T1000 (cell line): Measurements from ENCODE around the gene ACAP2.
"Not testable (repeated sequence)": the region's sequence is repeated elsewhere in the genome, so short reads cannot be mapped to it uniquely, and the experiment has no call there.

Experiments
- DNase-seq: peaks from one replicate; lab custom pipeline; 2025; ENCODE audit warnings: mixed read lengths; lab: John Stamatoyannopoulos, UW

The ACAP2 gene

GRCh38 chr3:195385526-195385925 is 57.3 kb downstream of the ACAP2 start:
- DNase-seq: no peak

GRCh38 chr3:195384952-195385351 is 57.9 kb downstream of the ACAP2 start:
- no peak for DNase-seq

- no peak for DNase-seq
These were observed 70.6 kb downstream of the ACAP2 start for GRCh38 chr3:195372220-195372619.

GRCh38 chr3:195366200-195366925 is 76.5 kb downstream of the ACAP2 start:
- no peak for DNase-seq

GRCh38 chr3:195365371-195365770 is 77.4 kb downstream of the ACAP2 start:
- no peak for DNase-seq

GRCh38 chr3:195357797-195358196 is 85.0 kb downstream of the ACAP2 start:
- DNase-seq: not testable (repeated sequence)

GRCh38 chr3:195356151-195357086 is 86.4 kb downstream of the ACAP2 start:
- DNase-seq: no peak

GRCh38 chr3:195354009-195354408 is 88.8 kb downstream of the ACAP2 start:
- DNase-seq: not testable (repeated sequence)

- no peak for DNase-seq
These were observed 89.8 kb downstream of the ACAP2 start for GRCh38 chr3:195352895-195353488.

GRCh38 chr3:195348426-195349115 is 94.2 kb downstream of the ACAP2 start:
- DNase-seq: no peak

- no peak for DNase-seq
These were observed 105.1 kb downstream of the ACAP2 start for GRCh38 chr3:195337747-195338146.

GRCh38 chr3:195334967-195335366 is 107.9 kb downstream of the ACAP2 start:
- no peak for DNase-seq

- no peak for DNase-seq
These were observed 123.8 kb downstream of the ACAP2 start for GRCh38 chr3:195319060-195319459.

- DNase-seq: no peak
These were observed 130.1 kb downstream of the ACAP2 start for GRCh38 chr3:195312714-195313113.

GRCh38 chr3:195307711-195308110 is 135.1 kb downstream of the ACAP2 start:
- DNase-seq: no peak

- DNase-seq: no peak
These were observed 136.5 kb downstream of the ACAP2 start for GRCh38 chr3:195306369-195306768.

GRCh38 chr3:195302431-195302830 is 140.4 kb downstream of the ACAP2 start:
- no peak for DNase-seq

GRCh38 chr3:195297446-195297845 is 145.4 kb downstream of the ACAP2 start:
- DNase-seq: no peak

- DNase-seq: no peak
These were observed 146.2 kb downstream of the ACAP2 start for GRCh38 chr3:195296662-195297061.

- DNase-seq: no peak
These were observed 151.7 kb downstream of the ACAP2 start for GRCh38 chr3:195291121-195291520.

GRCh38 chr3:195290643-195291042 is 152.2 kb downstream of the ACAP2 start:
- not testable (repeated sequence) for DNase-seq
